Common myeloid progenitor, CD34-positive (primary cell): Measurements from ENCODE around the gene IGLL1.
"Not testable (repeated sequence)": the region's sequence is repeated elsewhere in the genome, so short reads cannot be mapped to it uniquely, and the experiment has no call there.

Experiments used
- CTCF ChIA-PET: fragments of 350-600 bp; sonication (Branson Sonifier 250); formaldehyde crosslinking; loops from one replicate; lab custom pipeline; 2021; ENCODE audit warnings: antibody characterized with exemption; lab: Charles Lee
- POLR2A ChIA-PET: fragments of 350-600 bp; sonication (Branson Sonifier 250); formaldehyde crosslinking; loops from one replicate; lab custom pipeline; 2021; ENCODE audit warnings: antibody characterized with exemption; lab: Charles Lee
- DNase-seq, 3 donors: peaks; one replicate each; pipeline versions ENCODE4 v3.0.0 to v3.0.0-alpha.2; 2013
- H3K27ac ChIP-seq, 2 experiments: 1 replicate in 1 of 2; 2 replicates in 1 of 2; pipeline ENCODE4 v1.7.0; 2013; ENCODE audit warnings: inconsistent platforms in 2 of 2, low read length in 2 of 2, mild to moderate bottlenecking in 2 of 2, low read depth in 1 of 2, moderate library complexity in 1 of 2; ENCODE audit not compliant: severe bottlenecking in 2 of 2, insufficient read depth in 1 of 2, poor library complexity in 1 of 2
- H3K27me3 ChIP-seq, 5 experiments: replicated peaks in 2 of 5; 1 replicate in 3 of 5; 2 replicates in 2 of 5; pipeline versions ENCODE4 v1.6.1 to v1.7.0; 2013; ENCODE audit warnings: low read length in 4 of 5, mild to moderate bottlenecking in 2 of 5, moderate library complexity in 2 of 5, inconsistent platforms in 1 of 5; ENCODE audit not compliant: insufficient read depth in 5 of 5, control insufficient read depth in 4 of 5
- H3K36me3 ChIP-seq, 4 experiments: 1 replicate in 2 of 4; 2 replicates in 2 of 4; pipeline versions ENCODE4 v1.6.1 to v1.7.0; 2013; ENCODE audit warnings: low read length in 3 of 4, control low read depth in 1 of 4, mild to moderate bottlenecking in 1 of 4; ENCODE audit not compliant: control insufficient read depth in 4 of 4, insufficient read depth in 4 of 4
- H3K4me1 ChIP-seq, 4 experiments: 1 replicate in 3 of 4; 2 replicates in 1 of 4; pipeline versions ENCODE4 v1.6.1 to v1.7.1; 2013; ENCODE audit warnings: low read length in 3 of 4, mild to moderate bottlenecking in 3 of 4, control low read depth in 1 of 4, inconsistent platforms in 1 of 4, moderate library complexity in 1 of 4; ENCODE audit not compliant: control insufficient read depth in 4 of 4, insufficient read depth in 4 of 4; ENCODE audit errors: control extremely low read depth in 1 of 4
- H3K4me3 ChIP-seq, 7 experiments: 1 replicate in 4 of 7; 2 replicates in 3 of 7; pipeline versions ENCODE4 v1.5.1 to v1.7.0; 2013; ENCODE audit warnings: mild to moderate bottlenecking in 7 of 7, low read length in 6 of 7, moderate library complexity in 6 of 7, inconsistent platforms in 2 of 7, low read depth in 2 of 7, control low read depth in 1 of 7; ENCODE audit not compliant: insufficient read depth in 4 of 7, control insufficient read depth in 1 of 7; ENCODE audit errors: extremely low read depth in 1 of 7
- H3K9me3 ChIP-seq, 5 experiments: 1 replicate in 4 of 5; 2 replicates in 1 of 5; pipeline versions ENCODE4 v1.6.1 to v1.7.1; 2013; ENCODE audit warnings: low read length in 4 of 5, mild to moderate bottlenecking in 2 of 5, inconsistent platforms in 1 of 5, low read depth in 1 of 5, moderate library complexity in 1 of 5; ENCODE audit not compliant: control insufficient read depth in 4 of 5, insufficient read depth in 2 of 5; ENCODE audit errors: control extremely low read depth in 1 of 5
- WGBS: methylation state at CpG from one replicate; pipeline ENCODE4 v1.1.5; 2013; ENCODE audit not compliant: insufficient coverage; 5-methylcytosine and 5-hydroxymethylcytosine counted together

The IGLL1 gene

GRCh38 chr22:23603266-23603665, 23.2 kb upstream of the IGLL1 start:
- ChIA-PET POLR2A (no interaction called here), CTCF (no interaction called here)

GRCh38 chr22:23598805-23599518, 18.9 kb upstream of the IGLL1 start:
- Histone ChIP-seq H3K36me3 (no peaks in the 10 kb centered on the region), H3K27me3 (no peaks in the 10 kb centered on the region), H3K9me3 (no peaks in the 10 kb centered on the region), H3K4me3 (no peak overlapping the region), H3K27ac (no peak overlapping the region), H3K4me1 (peaks cover 0 to 4% (median 0%) of the 10 kb centered on the region in 4 experiments)
- POLR2A ChIA-PET, result no interaction called here
- 98% methylated on average over 8 of the region's 9 CpGs for WGBS
- CTCF ChIA-PET, result no interaction called here
- no peak for DNase-seq

More at GRCh38 chr22:23603266-23603665, 23.2 kb upstream of the IGLL1 start:
- no peak overlapping the region for H3K4me3 ChIP-seq
- no peaks in the 10 kb centered on the region for H3K4me1 ChIP-seq
- H3K9me3 ChIP-seq, result no peaks in the 10 kb centered on the region
- H3K36me3 ChIP-seq, result no peaks in the 10 kb centered on the region
- WGBS, result 95% methylated on average over 7 of the region's 7 CpGs
- no peak overlapping the region for H3K27ac ChIP-seq
- H3K27me3 ChIP-seq, result no peaks in the 10 kb centered on the region
- no peak for DNase-seq

- DNase-seq, CTCF ChIA-PET, H3K27me3 ChIP-seq, H3K27ac ChIP-seq, H3K9me3 ChIP-seq, POLR2A ChIA-PET, H3K36me3 ChIP-seq, H3K4me1 ChIP-seq, H3K4me3 ChIP-seq: not testable (repeated sequence)
- WGBS, result no CpG with 5 or more reads among the region's 7 CpGs
Measured at GRCh38 chr22:23597576-23598268, 17.6 kb upstream of the IGLL1 start.

- WGBS, result 55% methylated on average over 4 of the region's 6 CpGs
- H3K27ac ChIP-seq, H3K9me3 ChIP-seq, H3K36me3 ChIP-seq, DNase-seq, POLR2A ChIA-PET, H3K4me3 ChIP-seq, H3K27me3 ChIP-seq: not testable (repeated sequence)
- H3K4me1 ChIP-seq, result peaks cover 5 to 18% (median 16%) of the 10 kb centered on the region in 4 experiments
- CTCF ChIA-PET, result interaction anchor here (1.2 kb wide), 1 partner anchor 54 kb away, joined by 3 read pairs; no protein-coding TSS in a partner anchor
Measured at GRCh38 chr22:23595904-23596303, 15.8 kb upstream of the IGLL1 start.

- Histone ChIP-seq H3K4me1 (peaks cover 5 to 36% (median 31%) of the 10 kb centered on the region in 4 experiments), H3K27ac (peak overlapping the region in 1 of 2 experiments; percentile 45), H3K27me3 (no peaks in the 10 kb centered on the region), H3K9me3 (no peaks in the 10 kb centered on the region), H3K36me3 (no peaks in the 10 kb centered on the region), H3K4me3 (no peak overlapping the region)
- no peak for DNase-seq
- ChIA-PET POLR2A (no interaction called here), CTCF (interaction anchor here (0.6 to 4.0 kb wide), 23 partner anchors 8 to 269 kb away, joined by 3 to 27 read pairs (median 5); no protein-coding TSS in a partner anchor)
- 100% methylated on average over 7 of the region's 7 CpGs for WGBS
Measured at GRCh38 chr22:23591846-23592245, 11.8 kb upstream of the IGLL1 start.

GRCh38 chr22:23591201-23591791, 11.2 kb upstream of the IGLL1 start:
- no peaks in the 10 kb centered on the region for H3K27me3 ChIP-seq
- H3K4me1 ChIP-seq, result peaks cover 5 to 37% (median 32%) of the 10 kb centered on the region in 4 experiments
- peak overlapping the region in 1 of 2 experiments; percentile 45 for H3K27ac ChIP-seq
- CTCF ChIA-PET, result interaction anchor here (0.6 to 4.0 kb wide), 23 partner anchors 9 to 269 kb away, joined by 3 to 27 read pairs (median 5); no protein-coding TSS in a partner anchor
- no peaks in the 10 kb centered on the region for H3K36me3 ChIP-seq
- 51% methylated on average over 6 of the region's 11 CpGs for WGBS
- no peak overlapping the region for H3K4me3 ChIP-seq
- POLR2A ChIA-PET, result no interaction called here
- peak; percentile 77 to 86 (median 78) for DNase-seq
- no peaks in the 10 kb centered on the region for H3K9me3 ChIP-seq
